K562 (cell line): Measurements from ENCODE around the gene AHNAK. TPM values are rescaled to one million over a fixed set of nuclear protein-coding genes. Genes with fewer than 3 reads are reported as not detected.
A peak's percentile ranks its signal among the peaks of the same experiment; 100 is the strongest.

Experiments used
- CEBPB ChIP-seq: fragments of 450-650 bp; IDR thresholded peaks from 2 replicates; pipeline ENCODE4 v1.6.1; 2016; ENCODE audit warnings: missing genetic modification characterization, missing compliant biosample characterization
- LEF1 ChIP-seq: fragments of 450-650 bp; IDR thresholded peaks from 2 replicates; pipeline ENCODE4 v1.6.1; 2016; ENCODE audit warnings: mild to moderate bottlenecking
- MEF2D ChIP-seq: conservative IDR thresholded peaks from 2 replicates; pipeline ENCODE4 v1.6.1; 2016; ENCODE audit warnings: low read depth, missing genetic modification characterization, missing compliant biosample characterization
- MEIS2 ChIP-seq: fragments of 450-650 bp; IDR thresholded peaks from 2 replicates; pipeline ENCODE4 v1.6.1; 2014; ENCODE audit warnings: mild to moderate bottlenecking; ENCODE audit not compliant: partially characterized antibody
- MTA3 ChIP-seq: fragments of 450-650 bp; formaldehyde crosslinking; IDR thresholded peaks from 2 replicates; pipeline ENCODE4 v1.6.1; 2017; ENCODE audit warnings: mild to moderate bottlenecking, borderline replicate concordance
- OTX1 ChIP-seq: fragments of 450-650 bp; formaldehyde crosslinking; IDR thresholded peaks from 2 replicates; pipeline ENCODE4 v1.4.0; 2022; ENCODE audit warnings: mild to moderate bottlenecking
- SMARCC2 ChIP-seq: fragments of 450-650 bp; IDR thresholded peaks from 2 replicates; pipeline ENCODE4 v1.6.1; 2017; ENCODE audit warnings: antibody characterized with exemption, moderate library complexity, mild to moderate bottlenecking, low read depth
- SMARCE1 ChIP-seq: fragments of 450-650 bp; IDR thresholded peaks from 2 replicates; pipeline ENCODE4 v1.7.1; 2016; ENCODE audit warnings: mild to moderate bottlenecking
- TAF7 ChIP-seq: fragments of 450-650 bp; IDR thresholded peaks from 2 replicates; pipeline ENCODE4 v1.6.1; 2016; ENCODE audit warnings: missing genetic modification characterization, missing compliant biosample characterization
- TSHZ1 ChIP-seq: fragments of 250-450 bp; sonication (Bioruptor Pico); IDR thresholded peaks from 2 replicates; pipeline ENCODE4 v1.4.0; 2020; ENCODE audit warnings: mild to moderate bottlenecking, moderate library complexity
- ZKSCAN8 ChIP-seq: fragments of 200-800 bp; sonication (Bioruptor generic); IDR thresholded peaks from 2 replicates; pipeline ENCODE4 v1.6.1; 2016; ENCODE audit warnings: missing genetic modification characterization, missing compliant biosample characterization
- ZNF274 ChIP-seq: IDR thresholded peaks from 2 replicates; pipeline ENCODE4 v1.6.1; 2011; ENCODE audit warnings: low read depth, mild to moderate bottlenecking, low read length, moderate library complexity, borderline replicate concordance
- polyA plus RNA-seq, 8 experiments: library from polyadenylated mRNA; depleted of rRNA in 4 of 8; stranded (reverse) in 5 of 8; unstranded in 3 of 8; fragments of >200 nt; fragmentation: Nextera tagmentation in 2 of 8; fragmentation: Illumina TruSeq in 1 of 8; extraction: Ambion mirVana in 2 of 8; extraction: Trizol in 1 of 8; gene quantifications; 2 replicates each; pipeline versions ENCODE4 v1.2.1 to v1.2.3, GENCODE V29; 2011 to 2014; ENCODE audit warnings: inconsistent platforms in 1 of 8, missing spikeins in 1 of 8
- total RNA-seq, 7 experiments: library from RNA; depleted of rRNA in 6 of 7; stranded (reverse); fragments of >200 nt in 6 of 7; fragmentation: Illumina TruSeq in 2 of 7; extraction: Trizol in 2 of 7; gene quantifications; 2 replicates each; pipeline versions ENCODE4 v1.2.1 to v1.2.3, GENCODE V29; 2011 to 2021; ENCODE audit warnings: low replicate concordance in 1 of 7
- TF ChIP-seq, protein P1 (sequence below): fragments of 450-650 bp; IDR thresholded peaks from 2 replicates; pipeline ENCODE4 v1.6.1; 2017; ENCODE audit warnings: antibody characterized with exemption, mild to moderate bottlenecking

Gene AHNAK
- total and polyA plus RNA-seq, 9 of the 15 experiments (the other 6 are each of a cell fraction or from before 2014, with no cell fraction given): 1.5 to 89.7 (median 45.0) TPM

DNA sequence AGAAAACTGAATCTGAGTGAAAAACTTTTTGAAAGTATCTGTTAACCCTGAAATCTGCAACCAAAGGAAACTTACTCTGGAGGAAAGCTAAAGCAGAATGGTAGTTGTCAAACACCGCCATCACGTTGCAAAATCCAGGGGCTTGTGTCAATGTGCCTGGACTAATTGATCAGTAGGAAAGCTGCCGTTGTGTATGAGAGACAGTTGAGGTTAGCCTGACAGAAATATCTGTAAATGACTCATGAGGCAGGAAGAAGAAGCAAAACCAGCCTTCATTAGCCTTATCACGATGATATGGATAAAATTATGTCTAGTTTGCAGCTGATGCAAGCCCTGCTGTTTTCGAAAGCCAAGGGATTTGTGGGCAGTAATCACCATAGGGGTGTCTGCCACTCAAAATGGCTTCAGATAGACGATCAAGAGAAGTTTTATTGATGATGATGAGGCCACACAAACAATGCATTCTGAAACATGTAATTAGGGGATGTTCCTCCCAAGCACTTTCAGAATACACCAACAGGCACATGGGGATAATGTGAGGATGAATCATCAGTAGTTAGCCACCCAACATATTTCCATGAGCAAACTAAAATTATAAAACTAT, 118.9 kb downstream of the AHNAK start (continued):
- TF ChIP-seq, protein P1, sequence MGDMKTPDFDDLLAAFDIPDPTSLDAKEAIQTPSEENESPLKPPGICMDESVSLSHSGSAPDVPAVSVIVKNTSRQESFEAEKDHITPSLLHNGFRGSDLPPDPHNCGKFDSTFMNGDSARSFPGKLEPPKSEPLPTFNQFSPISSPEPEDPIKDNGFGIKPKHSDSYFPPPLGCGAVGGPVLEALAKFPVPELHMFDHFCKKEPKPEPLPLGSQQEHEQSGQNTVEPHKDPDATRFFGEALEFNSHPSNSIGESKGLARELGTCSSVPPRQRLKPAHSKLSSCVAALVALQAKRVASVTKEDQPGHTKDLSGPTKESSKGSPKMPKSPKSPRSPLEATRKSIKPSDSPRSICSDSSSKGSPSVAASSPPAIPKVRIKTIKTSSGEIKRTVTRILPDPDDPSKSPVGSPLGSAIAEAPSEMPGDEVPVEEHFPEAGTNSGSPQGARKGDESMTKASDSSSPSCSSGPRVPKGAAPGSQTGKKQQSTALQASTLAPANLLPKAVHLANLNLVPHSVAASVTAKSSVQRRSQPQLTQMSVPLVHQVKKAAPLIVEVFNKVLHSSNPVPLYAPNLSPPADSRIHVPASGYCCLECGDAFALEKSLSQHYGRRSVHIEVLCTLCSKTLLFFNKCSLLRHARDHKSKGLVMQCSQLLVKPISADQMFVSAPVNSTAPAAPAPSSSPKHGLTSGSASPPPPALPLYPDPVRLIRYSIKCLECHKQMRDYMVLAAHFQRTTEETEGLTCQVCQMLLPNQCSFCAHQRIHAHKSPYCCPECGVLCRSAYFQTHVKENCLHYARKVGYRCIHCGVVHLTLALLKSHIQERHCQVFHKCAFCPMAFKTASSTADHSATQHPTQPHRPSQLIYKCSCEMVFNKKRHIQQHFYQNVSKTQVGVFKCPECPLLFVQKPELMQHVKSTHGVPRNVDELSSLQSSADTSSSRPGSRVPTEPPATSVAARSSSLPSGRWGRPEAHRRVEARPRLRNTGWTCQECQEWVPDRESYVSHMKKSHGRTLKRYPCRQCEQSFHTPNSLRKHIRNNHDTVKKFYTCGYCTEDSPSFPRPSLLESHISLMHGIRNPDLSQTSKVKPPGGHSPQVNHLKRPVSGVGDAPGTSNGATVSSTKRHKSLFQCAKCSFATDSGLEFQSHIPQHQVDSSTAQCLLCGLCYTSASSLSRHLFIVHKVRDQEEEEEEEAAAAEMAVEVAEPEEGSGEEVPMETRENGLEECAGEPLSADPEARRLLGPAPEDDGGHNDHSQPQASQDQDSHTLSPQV: peak; percentile 58; the same call in 1 of the 2 replicates
- TF ChIP-seq CEBPB (tag): peak; percentile 54; the same call in 1 of the 2 replicates
- TF ChIP-seq OTX1 (CRISPR knock-in tag): no peak
- 0 out of 2 replicates have a peak, but pooled peaks have one; percentile 20 for TF ChIP-seq MTA3
- TF ChIP-seq ZKSCAN8 (CRISPR knock-in tag): peak; percentile 57; the same call in 1 of the 2 replicates
- peak; percentile 29; the same call in 1 of the 2 replicates for TF ChIP-seq LEF1
- peak; percentile 69 for TF ChIP-seq MEIS2
- TF ChIP-seq SMARCE1: peak; percentile 68; the same call in 1 of the 2 replicates
- no peak for TF ChIP-seq TAF7
- 0 out of 2 replicates have a peak, but pooled peaks have one; percentile 32 for TF ChIP-seq MEF2D (tag)
- TF ChIP-seq ZNF274: no peak
- TF ChIP-seq SMARCC2: peak; percentile 40; the same call in 1 of the 2 replicates
- 0 out of 2 replicates have a peak, but pooled peaks have one; percentile 24 for TF ChIP-seq TSHZ1 (CRISPR knock-in tag)
